Body of pancreas (tissue), 4 donors: ENCODE data around the gene SLC24A3. TPM values are rescaled to one million over a fixed set of nuclear protein-coding genes. Genes with fewer than 3 reads are reported as not detected.
A peak's percentile ranks its signal among the peaks of the same experiment; 100 is the strongest.

ENCODE experiments used
- ATAC-seq: fragments of 150-250 bp; one replicate; pipeline ENCODE4 v1.9.1; 2016
- DNase-seq, 4 donors: peaks; one replicate each; pipeline ENCODE4 v3.0.0-alpha.2; 2019
- H3K27ac ChIP-seq, 4 donors: fragments of 200-600 bp; sonication (generic); 1 replicate in 3 of 4; 2 replicates in 1 of 4; pipeline versions ENCODE4 v1.5.1 to v1.6.1; 2016 to 2019; ENCODE audit warnings: mild to moderate bottlenecking in 1 of 4, mixed read lengths in 1 of 4, moderate library complexity in 1 of 4
- H3K27me3 ChIP-seq, 2 donors: fragments of 200-600 bp; sonication (generic); one replicate each; pipeline ENCODE4 v1.6.0; 2016; ENCODE audit warnings: mild to moderate bottlenecking in 1 of 2
- H3K36me3 ChIP-seq, 2 donors: fragments of 200-600 bp; sonication (generic); replicated peaks in 1 of 2; 2 replicates each; pipeline ENCODE4 v1.5.1; 2016; ENCODE audit warnings: low read depth in 2 of 2; ENCODE audit not compliant: insufficient read depth in 1 of 2
- H3K4me1 ChIP-seq: fragments of 200-600 bp; sonication (generic); one replicate; pipeline ENCODE4 v1.6.0; 2016
- H3K4me3 ChIP-seq, 2 donors: fragments of 200-600 bp; sonication (generic); 1 replicate in 1 of 2; 2 replicates in 1 of 2; pipeline ENCODE4 v1.5.1; 2016 to 2019
- H3K9me3 ChIP-seq, 3 donors: fragments of 200-600 bp; sonication (generic); 1 replicate in 2 of 3; 2 replicates in 1 of 3; pipeline ENCODE4 v1.5.1; 2016
- POLR2A ChIP-seq, 3 donors: fragments of 450-650 bp; IDR thresholded peaks; one replicate each; pipeline ENCODE4 v1.6.1; 2016; ENCODE audit warnings: antibody characterized with exemption in 3 of 3, mild to moderate bottlenecking in 2 of 3
- WGBS, 2 donors: methylation state at CpG; one replicate each; pipeline ENCODE4 v1.1.5; 2017; 5-methylcytosine and 5-hydroxymethylcytosine counted together
- intact Hi-C: fragments of 100-400 bp; cut with DNase I; formaldehyde crosslinking; loops from one replicate; pipeline ENCODE4 v1.15.1; 2023
- total RNA-seq, 2 donors: library from RNA; depleted of rRNA; stranded (reverse); fragments of >200 nt; gene quantifications; one replicate each; pipeline ENCODE4 v1.1.0, GENCODE V29; 2016
- TF ChIP-seq, protein P1 (sequence below), 7 experiments: fragments of 450-650 bp in 4 of 7; fragments of 200-600 bp in 3 of 7; sonication (generic) in 3 of 7; IDR thresholded peaks; one replicate each; pipeline ENCODE4 v1.5.1; 2016 to 2019; ENCODE audit warnings: antibody characterized with exemption in 7 of 7

SLC24A3 gene
- total RNA-seq, 2 donors from 2014 or later = 0.66 to 1.0 TPM

DNA sequence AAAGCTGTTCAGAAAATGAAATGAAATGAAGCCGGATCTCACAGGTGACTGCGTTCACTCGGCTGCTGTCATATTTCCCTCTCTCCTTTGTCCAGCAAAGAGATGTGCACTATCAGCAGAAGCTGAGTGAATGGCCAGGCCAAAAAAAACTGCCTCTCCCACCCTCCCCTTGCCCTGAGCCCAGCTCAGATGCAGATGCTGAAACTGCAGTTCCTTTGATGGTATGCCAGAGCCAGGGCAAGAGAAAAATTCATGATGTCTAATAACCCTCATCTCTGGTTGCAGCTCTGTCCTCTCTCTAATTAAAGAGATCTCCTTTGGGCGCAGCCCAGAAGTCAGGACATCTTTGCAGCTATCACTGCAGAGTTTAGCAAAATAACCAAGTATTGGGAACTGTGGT, 335.1 kb downstream of the SLC24A3 start:
- DNase-seq (no peak), ATAC-seq (no peak)
- H3K4me3 ChIP-seq = no peak overlapping the region
- intact Hi-C loops = no loop called here
- H3K4me1 ChIP-seq = peaks cover 6% of the 10 kb centered on the region
- 61 to 67% methylated on average over 4 of the region's 4 CpGs for WGBS, 2 donors
- no peak for TF ChIP-seq POLR2A (IDR thresholded peaks at IDR 0.05)
- TF ChIP-seq, protein P1, sequence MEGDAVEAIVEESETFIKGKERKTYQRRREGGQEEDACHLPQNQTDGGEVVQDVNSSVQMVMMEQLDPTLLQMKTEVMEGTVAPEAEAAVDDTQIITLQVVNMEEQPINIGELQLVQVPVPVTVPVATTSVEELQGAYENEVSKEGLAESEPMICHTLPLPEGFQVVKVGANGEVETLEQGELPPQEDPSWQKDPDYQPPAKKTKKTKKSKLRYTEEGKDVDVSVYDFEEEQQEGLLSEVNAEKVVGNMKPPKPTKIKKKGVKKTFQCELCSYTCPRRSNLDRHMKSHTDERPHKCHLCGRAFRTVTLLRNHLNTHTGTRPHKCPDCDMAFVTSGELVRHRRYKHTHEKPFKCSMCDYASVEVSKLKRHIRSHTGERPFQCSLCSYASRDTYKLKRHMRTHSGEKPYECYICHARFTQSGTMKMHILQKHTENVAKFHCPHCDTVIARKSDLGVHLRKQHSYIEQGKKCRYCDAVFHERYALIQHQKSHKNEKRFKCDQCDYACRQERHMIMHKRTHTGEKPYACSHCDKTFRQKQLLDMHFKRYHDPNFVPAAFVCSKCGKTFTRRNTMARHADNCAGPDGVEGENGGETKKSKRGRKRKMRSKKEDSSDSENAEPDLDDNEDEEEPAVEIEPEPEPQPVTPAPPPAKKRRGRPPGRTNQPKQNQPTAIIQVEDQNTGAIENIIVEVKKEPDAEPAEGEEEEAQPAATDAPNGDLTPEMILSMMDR (IDR thresholded peaks at IDR 0.05) = no peak
- H3K27ac ChIP-seq = no peak overlapping the region
- no peaks in the 10 kb centered on the region for H3K9me3 ChIP-seq
- no peaks in the 10 kb centered on the region for H3K36me3 ChIP-seq
- no peaks in the 10 kb centered on the region for H3K27me3 ChIP-seq

GRCh38 chr20:19549896-19550295, 337.5 kb downstream of the SLC24A3 start:
- no peak for TF ChIP-seq POLR2A (IDR thresholded peaks at IDR 0.05)
- TF ChIP-seq, protein P1 (IDR thresholded peaks at IDR 0.05) = no peak
- no peak overlapping the region for H3K27ac ChIP-seq
- ATAC-seq (no peak), DNase-seq (no peak)
- peaks cover 6% of the 10 kb centered on the region for H3K4me1 ChIP-seq
- H3K27me3 ChIP-seq = no peaks in the 10 kb centered on the region
- intact Hi-C loops = no loop called here
- H3K4me3 ChIP-seq = no peak overlapping the region
- no peaks in the 10 kb centered on the region for H3K36me3 ChIP-seq
- H3K9me3 ChIP-seq = no peaks in the 10 kb centered on the region

- DNase-seq (peak; percentile 17 to 57 (median 47)), ATAC-seq (peak; percentile 68)
- H3K36me3 ChIP-seq = no peaks in the 10 kb centered on the region
- H3K27me3 ChIP-seq = no peaks in the 10 kb centered on the region
- H3K9me3 ChIP-seq = no peaks in the 10 kb centered on the region
- TF ChIP-seq, protein P1 (IDR thresholded peaks at IDR 0.05) = no peak
- no peak for TF ChIP-seq POLR2A (IDR thresholded peaks at IDR 0.05)
- no peak overlapping the region for H3K4me3 ChIP-seq
- intact Hi-C loops = no loop called here
- H3K4me1 ChIP-seq = peaks cover 6% of the 10 kb centered on the region
- no peak overlapping the region for H3K27ac ChIP-seq
- 41% methylated on average over 9 of the region's 9 CpGs for WGBS, 2 donors
Measured at GRCh38 chr20:19552221-19553180, 340.1 kb downstream of the SLC24A3 start.

DNA sequence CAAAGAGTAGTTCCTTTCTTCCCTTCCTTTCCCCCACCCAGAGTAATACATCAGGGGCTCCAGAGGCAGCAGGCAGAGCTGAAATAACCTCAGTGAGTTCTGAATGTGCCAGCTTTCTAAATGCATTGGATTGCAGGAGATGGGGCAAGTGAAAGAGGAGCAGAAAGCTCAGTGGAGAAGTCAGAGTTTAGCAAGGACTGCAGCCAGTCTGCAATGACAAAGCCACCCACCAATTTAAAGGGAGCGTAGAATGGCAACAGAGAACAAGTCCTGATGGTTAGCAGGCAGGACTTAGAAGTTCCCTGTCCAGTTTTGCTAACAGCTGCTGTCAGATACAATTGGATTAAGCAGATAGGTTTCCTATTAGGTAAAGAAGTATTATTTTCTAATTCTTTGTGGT, 342.2 kb downstream of the SLC24A3 start:
- no peak overlapping the region for H3K4me3 ChIP-seq
- H3K27ac ChIP-seq = no peak overlapping the region
- DNase-seq = no peak
- TF ChIP-seq POLR2A (IDR thresholded peaks at IDR 0.05) = no peak
- TF ChIP-seq, protein P1 (IDR thresholded peaks at IDR 0.05) = no peak
- 78 to 88% methylated on average over 1 of the region's 1 CpG for WGBS, 2 donors
- ATAC-seq = no peak
- no peaks in the 10 kb centered on the region for H3K36me3 ChIP-seq
- H3K9me3 ChIP-seq = no peaks in the 10 kb centered on the region
- H3K4me1 ChIP-seq = peaks cover 6% of the 10 kb centered on the region
- no peaks in the 10 kb centered on the region for H3K27me3 ChIP-seq
- intact Hi-C loops = no loop called here

- DNase-seq (no peak), ATAC-seq (no peak)
- no peaks in the 10 kb centered on the region for H3K27me3 ChIP-seq
- intact Hi-C loops = no loop called here
- no peak overlapping the region for H3K27ac ChIP-seq
- peaks cover 6% of the 10 kb centered on the region for H3K4me1 ChIP-seq
- TF ChIP-seq POLR2A (IDR thresholded peaks at IDR 0.05) = no peak
- TF ChIP-seq, protein P1 (IDR thresholded peaks at IDR 0.05) = no peak
- H3K36me3 ChIP-seq = no peaks in the 10 kb centered on the region
- H3K9me3 ChIP-seq = no peaks in the 10 kb centered on the region
- H3K4me3 ChIP-seq = no peak overlapping the region
Measured at GRCh38 chr20:19555726-19556125, 343.3 kb downstream of the SLC24A3 start.
